HepG2 (cell line): Measurements from ENCODE around the gene CHST4. TPM values are rescaled to one million over a fixed set of nuclear protein-coding genes. Genes with fewer than 3 reads are reported as not detected.

ENCODE experiments used
- ATF7-NPFF ChIP-seq: sonication (generic); formaldehyde crosslinking; IDR thresholded peaks from 2 replicates; pipeline ENCODE4 v1.8.1; 2023; ENCODE audit warnings: mild to moderate bottlenecking, low read depth, missing genetic modification reagents, moderate library complexity
- BRD4 ChIP-seq: sonication (generic); formaldehyde crosslinking; IDR thresholded peaks from 2 replicates; pipeline ENCODE4 v1.4.0; 2020; ENCODE audit warnings: missing genetic modification reagents
- FOXC1 ChIP-seq: sonication (generic); formaldehyde crosslinking; IDR thresholded peaks from 2 replicates; pipeline ENCODE4 v1.8.0; 2022; ENCODE audit warnings: mild to moderate bottlenecking, missing genetic modification reagents, borderline replicate concordance
- HNRNPLL ChIP-seq: fragments of 200-400 bp; formaldehyde crosslinking; IDR thresholded peaks from 2 replicates; pipeline ENCODE4 v1.6.1; 2017; ENCODE audit warnings: mild to moderate bottlenecking, low read depth, low read length; ENCODE audit not compliant: poor library complexity, severe bottlenecking
- ISX ChIP-seq: sonication (generic); formaldehyde crosslinking; conservative IDR thresholded peaks from 2 replicates; pipeline ENCODE4 v1.5.0; 2020; ENCODE audit warnings: missing genetic modification reagents
- KDM6A ChIP-seq: IDR thresholded peaks from 2 replicates; pipeline ENCODE4 v1.6.1; 2016; ENCODE audit warnings: low read depth
- MIER3 ChIP-seq: IDR thresholded peaks from 2 replicates; pipeline ENCODE4 v1.6.1; 2016; ENCODE audit warnings: missing compliant biosample characterization, borderline replicate concordance
- PHF5A ChIP-seq: IDR thresholded peaks from one replicate; pipeline ENCODE4 v1.6.1; 2018; ENCODE audit warnings: low read depth, missing genetic modification reagents; ENCODE audit not compliant: unreplicated experiment
- SNAI1 ChIP-seq: sonication (generic); formaldehyde crosslinking; IDR thresholded peaks from 2 replicates; pipeline ENCODE4 v1.5.0; 2020; ENCODE audit warnings: mild to moderate bottlenecking, missing genetic modification reagents, borderline replicate concordance
- STAT5B ChIP-seq: sonication (generic); formaldehyde crosslinking; IDR thresholded peaks from 2 replicates; pipeline ENCODE4 v1.4.0; 2020; ENCODE audit warnings: missing genetic modification reagents
- TAF1 ChIP-seq: sonication (generic); formaldehyde crosslinking; IDR thresholded peaks from 2 replicates; pipeline ENCODE4 v1.4.0; 2020; ENCODE audit warnings: missing genetic modification reagents
- TAF15 ChIP-seq: fragments of 200-400 bp; formaldehyde crosslinking; IDR thresholded peaks from one replicate; pipeline ENCODE4 v1.6.1; 2018; ENCODE audit warnings: mild to moderate bottlenecking, low read depth, low read length; ENCODE audit not compliant: poor library complexity, severe bottlenecking
- TBX3 ChIP-seq: fragments of 450-650 bp; IDR thresholded peaks from 2 replicates; pipeline ENCODE4 v1.6.1; 2017; ENCODE audit warnings: antibody characterized with exemption, mild to moderate bottlenecking, inconsistent platforms, borderline replicate concordance
- ZNF20 ChIP-seq: sonication (generic); formaldehyde crosslinking; IDR thresholded peaks from 2 replicates; pipeline ENCODE4 v1.4.0; 2020; ENCODE audit warnings: mild to moderate bottlenecking, moderate library complexity, missing genetic modification reagents
- polyA plus RNA-seq, 8 experiments: library from polyadenylated mRNA; depleted of rRNA in 3 of 8; stranded (reverse) in 7 of 8; unstranded in 1 of 8; fragments of >200 nt; fragmentation: Illumina TruSeq in 4 of 8; extraction: Trizol in 4 of 8; gene quantifications; 2 replicates each; pipeline versions ENCODE4 v1.2.1 to v1.2.3, GENCODE V29; 2011 to 2016; ENCODE audit warnings: low read depth in 4 of 8, missing spikeins in 1 of 8, mixed read lengths in 1 of 8; ENCODE audit not compliant: insufficient read depth in 1 of 8
- total RNA-seq, 5 experiments: library from RNA; depleted of rRNA; stranded (reverse); fragments of >200 nt; fragmentation: Illumina TruSeq; extraction: Trizol; gene quantifications; 2 replicates each; pipeline ENCODE4 v1.2.3, GENCODE V29; 2016; ENCODE audit warnings: low read depth in 1 of 5
- TF ChIP-seq, protein P1 (sequence below): sonication (generic); formaldehyde crosslinking; IDR thresholded peaks from 2 replicates; pipeline ENCODE4 v1.5.0; 2020; ENCODE audit warnings: mild to moderate bottlenecking, missing genetic modification reagents, borderline replicate concordance
- TF ChIP-seq, protein P2 (sequence below): sonication (generic); formaldehyde crosslinking; IDR thresholded peaks from 2 replicates; pipeline ENCODE4 v1.4.0; 2020; ENCODE audit warnings: missing genetic modification reagents, mild to moderate bottlenecking, borderline replicate concordance
- TF ChIP-seq, protein P3 (sequence below): fragments of 450-650 bp; IDR thresholded peaks from 2 replicates; pipeline ENCODE4 v1.6.1; 2017; ENCODE audit warnings: mild to moderate bottlenecking

The CHST4 gene
- total and polyA plus RNA-seq, 2 of the 13 experiments (the other 11 are each of a cell fraction or from before 2014, with no cell fraction given) = not detected

DNA sequence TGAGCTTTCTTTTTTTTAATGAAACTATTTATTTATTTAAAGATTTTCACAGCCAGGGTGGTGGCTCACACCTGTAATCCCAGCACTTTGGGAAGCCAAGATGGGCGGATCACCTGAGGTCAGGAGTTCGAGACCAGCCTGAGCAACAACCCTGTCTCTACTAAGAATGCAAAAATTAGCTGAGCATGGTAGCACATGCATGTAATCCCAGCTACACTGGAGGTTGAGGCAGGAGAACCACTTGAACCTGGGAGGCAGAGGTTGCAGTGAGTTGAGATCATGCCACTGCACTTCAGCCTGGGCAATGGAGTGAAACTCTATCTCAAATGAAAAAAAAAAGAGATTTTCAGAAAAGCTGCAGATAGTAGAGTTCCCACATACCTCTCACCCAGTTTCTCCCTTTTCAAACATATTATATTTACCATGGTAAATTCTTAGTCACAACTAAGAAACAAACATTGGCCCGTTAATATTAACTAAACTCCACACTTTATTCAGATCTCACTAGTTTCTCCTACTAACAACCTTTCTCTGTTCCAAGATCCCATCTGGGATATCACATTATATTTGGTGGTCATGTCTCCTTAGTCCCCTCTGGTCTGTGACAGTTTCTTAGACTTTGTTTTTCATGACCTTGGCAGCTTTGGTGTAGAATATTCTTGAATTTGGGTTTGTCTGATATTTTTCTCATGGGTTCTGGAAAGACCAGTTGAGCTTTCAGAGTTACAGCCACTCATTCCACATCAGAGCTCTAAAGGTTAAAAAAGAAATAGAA is 58.5 kb downstream of the CHST4 start (continued):
- TF ChIP-seq, protein P1, sequence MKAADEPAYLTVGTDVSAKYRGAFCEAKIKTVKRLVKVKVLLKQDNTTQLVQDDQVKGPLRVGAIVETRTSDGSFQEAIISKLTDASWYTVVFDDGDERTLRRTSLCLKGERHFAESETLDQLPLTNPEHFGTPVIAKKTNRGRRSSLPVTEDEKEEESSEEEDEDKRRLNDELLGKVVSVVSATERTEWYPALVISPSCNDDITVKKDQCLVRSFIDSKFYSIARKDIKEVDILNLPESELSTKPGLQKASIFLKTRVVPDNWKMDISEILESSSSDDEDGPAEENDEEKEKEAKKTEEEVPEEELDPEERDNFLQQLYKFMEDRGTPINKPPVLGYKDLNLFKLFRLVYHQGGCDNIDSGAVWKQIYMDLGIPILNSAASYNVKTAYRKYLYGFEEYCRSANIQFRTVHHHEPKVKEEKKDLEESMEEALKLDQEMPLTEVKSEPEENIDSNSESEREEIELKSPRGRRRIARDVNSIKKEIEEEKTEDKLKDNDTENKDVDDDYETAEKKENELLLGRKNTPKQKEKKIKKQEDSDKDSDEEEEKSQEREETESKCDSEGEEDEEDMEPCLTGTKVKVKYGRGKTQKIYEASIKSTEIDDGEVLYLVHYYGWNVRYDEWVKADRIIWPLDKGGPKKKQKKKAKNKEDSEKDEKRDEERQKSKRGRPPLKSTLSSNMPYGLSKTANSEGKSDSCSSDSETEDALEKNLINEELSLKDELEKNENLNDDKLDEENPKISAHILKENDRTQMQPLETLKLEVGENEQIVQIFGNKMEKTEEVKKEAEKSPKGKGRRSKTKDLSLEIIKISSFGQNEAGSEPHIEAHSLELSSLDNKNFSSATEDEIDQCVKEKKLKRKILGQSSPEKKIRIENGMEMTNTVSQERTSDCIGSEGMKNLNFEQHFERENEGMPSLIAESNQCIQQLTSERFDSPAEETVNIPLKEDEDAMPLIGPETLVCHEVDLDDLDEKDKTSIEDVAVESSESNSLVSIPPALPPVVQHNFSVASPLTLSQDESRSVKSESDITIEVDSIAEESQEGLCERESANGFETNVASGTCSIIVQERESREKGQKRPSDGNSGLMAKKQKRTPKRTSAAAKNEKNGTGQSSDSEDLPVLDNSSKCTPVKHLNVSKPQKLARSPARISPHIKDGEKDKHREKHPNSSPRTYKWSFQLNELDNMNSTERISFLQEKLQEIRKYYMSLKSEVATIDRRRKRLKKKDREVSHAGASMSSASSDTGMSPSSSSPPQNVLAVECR (CRISPR knock-in tag) = no peak
- no peak for TF ChIP-seq TAF1
- no peak for TF ChIP-seq PHF5A (CRISPR knock-in tag)
- TF ChIP-seq BRD4 = no peak
- TF ChIP-seq MIER3 (CRISPR knock-in tag) = no peak; the same call in 1 of the 2 replicates
- no peak for TF ChIP-seq ATF7-NPFF (CRISPR knock-in tag)
- TF ChIP-seq KDM6A = no peak
- TF ChIP-seq, protein P2, sequence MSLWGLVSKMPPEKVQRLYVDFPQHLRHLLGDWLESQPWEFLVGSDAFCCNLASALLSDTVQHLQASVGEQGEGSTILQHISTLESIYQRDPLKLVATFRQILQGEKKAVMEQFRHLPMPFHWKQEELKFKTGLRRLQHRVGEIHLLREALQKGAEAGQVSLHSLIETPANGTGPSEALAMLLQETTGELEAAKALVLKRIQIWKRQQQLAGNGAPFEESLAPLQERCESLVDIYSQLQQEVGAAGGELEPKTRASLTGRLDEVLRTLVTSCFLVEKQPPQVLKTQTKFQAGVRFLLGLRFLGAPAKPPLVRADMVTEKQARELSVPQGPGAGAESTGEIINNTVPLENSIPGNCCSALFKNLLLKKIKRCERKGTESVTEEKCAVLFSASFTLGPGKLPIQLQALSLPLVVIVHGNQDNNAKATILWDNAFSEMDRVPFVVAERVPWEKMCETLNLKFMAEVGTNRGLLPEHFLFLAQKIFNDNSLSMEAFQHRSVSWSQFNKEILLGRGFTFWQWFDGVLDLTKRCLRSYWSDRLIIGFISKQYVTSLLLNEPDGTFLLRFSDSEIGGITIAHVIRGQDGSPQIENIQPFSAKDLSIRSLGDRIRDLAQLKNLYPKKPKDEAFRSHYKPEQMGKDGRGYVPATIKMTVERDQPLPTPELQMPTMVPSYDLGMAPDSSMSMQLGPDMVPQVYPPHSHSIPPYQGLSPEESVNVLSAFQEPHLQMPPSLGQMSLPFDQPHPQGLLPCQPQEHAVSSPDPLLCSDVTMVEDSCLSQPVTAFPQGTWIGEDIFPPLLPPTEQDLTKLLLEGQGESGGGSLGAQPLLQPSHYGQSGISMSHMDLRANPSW (CRISPR knock-in tag) = no peak
- TF ChIP-seq ZNF20 = no peak; the same call in 1 of the 2 replicates
- TF ChIP-seq SNAI1 (CRISPR knock-in tag) = no peak
- TF ChIP-seq TBX3 = no peak
- no peak for TF ChIP-seq FOXC1 (CRISPR knock-in tag)
- no peak for TF ChIP-seq TAF15
- TF ChIP-seq, protein P3, sequence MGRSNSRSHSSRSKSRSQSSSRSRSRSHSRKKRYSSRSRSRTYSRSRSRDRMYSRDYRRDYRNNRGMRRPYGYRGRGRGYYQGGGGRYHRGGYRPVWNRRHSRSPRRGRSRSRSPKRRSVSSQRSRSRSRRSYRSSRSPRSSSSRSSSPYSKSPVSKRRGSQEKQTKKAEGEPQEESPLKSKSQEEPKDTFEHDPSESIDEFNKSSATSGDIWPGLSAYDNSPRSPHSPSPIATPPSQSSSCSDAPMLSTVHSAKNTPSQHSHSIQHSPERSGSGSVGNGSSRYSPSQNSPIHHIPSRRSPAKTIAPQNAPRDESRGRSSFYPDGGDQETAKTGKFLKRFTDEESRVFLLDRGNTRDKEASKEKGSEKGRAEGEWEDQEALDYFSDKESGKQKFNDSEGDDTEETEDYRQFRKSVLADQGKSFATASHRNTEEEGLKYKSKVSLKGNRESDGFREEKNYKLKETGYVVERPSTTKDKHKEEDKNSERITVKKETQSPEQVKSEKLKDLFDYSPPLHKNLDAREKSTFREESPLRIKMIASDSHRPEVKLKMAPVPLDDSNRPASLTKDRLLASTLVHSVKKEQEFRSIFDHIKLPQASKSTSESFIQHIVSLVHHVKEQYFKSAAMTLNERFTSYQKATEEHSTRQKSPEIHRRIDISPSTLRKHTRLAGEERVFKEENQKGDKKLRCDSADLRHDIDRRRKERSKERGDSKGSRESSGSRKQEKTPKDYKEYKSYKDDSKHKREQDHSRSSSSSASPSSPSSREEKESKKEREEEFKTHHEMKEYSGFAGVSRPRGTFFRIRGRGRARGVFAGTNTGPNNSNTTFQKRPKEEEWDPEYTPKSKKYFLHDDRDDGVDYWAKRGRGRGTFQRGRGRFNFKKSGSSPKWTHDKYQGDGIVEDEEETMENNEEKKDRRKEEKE = no peak
- no peak for TF ChIP-seq STAT5B (CRISPR knock-in tag)
- TF ChIP-seq ISX = no peak
- no peak for TF ChIP-seq HNRNPLL
